Measurements from ENCODE around the gene ERO1B.
A peak's percentile ranks its signal among the peaks of the same experiment; 100 is the strongest.

The ERO1B gene

DNA sequence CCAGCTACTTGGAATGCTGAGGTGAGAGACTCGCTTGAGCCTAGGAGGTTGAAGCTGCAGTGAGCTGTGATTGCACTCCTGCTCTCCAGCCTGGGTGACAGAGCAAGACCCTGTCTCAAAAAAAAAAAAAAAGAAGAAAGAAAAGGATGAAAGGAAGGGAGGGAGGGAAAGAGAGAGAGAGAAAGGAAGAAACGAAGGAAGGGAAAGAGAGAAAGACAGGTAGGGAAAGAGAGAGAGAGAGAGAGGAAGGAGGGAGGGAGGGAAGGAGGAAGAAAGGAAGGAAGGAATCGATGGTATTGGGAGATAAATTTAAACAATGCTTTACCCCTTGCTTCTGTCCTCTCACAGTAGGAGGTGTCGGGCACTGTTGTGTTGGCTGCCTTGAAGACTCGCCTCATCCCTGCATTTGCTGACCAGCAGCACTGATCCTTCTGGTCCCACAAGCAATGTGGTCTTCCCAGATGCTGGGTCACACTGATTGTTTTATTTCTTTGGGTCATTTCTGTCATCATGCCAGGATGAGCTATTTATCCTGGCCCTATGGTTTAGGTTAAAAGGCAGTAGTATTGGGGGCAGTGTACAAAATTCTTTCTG lies 108.5 kb downstream of the ERO1B start:
- TF ChIP-seq POLR2A (IDR thresholded peaks at IDR 0.05; ENCODE audit: low read depth, low read length): no peak
- FAIRE-seq: no peak
- no peak for DNase-seq (ENCODE audit: insufficient read length, low spot score)

DNA sequence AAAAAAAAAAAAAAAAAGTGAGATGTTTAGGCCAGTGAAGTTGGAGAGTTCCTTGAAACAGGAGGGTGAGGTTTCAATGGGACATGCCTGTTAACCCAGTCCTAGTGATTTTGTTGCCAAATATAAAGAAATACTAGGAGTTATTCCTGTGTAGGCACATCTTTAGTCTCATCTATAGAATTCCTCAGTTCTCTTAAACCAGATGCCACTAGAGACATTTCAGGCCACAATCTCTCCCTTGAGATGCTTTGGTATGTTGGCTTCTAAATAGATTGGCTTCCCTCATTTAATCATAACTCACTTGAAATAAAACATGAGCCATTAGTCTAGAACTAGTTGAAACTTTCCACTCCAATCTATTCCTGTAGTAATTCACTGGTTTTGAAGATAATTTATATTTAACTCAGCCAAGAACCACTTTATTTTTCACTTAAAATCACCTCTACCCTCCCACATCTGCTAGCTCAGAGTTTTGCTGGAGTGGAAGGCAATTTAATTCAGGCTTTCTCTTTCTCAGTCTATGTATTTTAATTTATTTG lies 109.6 kb downstream of the ERO1B start:
- no peak for FAIRE-seq
- no peak for DNase-seq (ENCODE audit: insufficient read length, low spot score)

DNA sequence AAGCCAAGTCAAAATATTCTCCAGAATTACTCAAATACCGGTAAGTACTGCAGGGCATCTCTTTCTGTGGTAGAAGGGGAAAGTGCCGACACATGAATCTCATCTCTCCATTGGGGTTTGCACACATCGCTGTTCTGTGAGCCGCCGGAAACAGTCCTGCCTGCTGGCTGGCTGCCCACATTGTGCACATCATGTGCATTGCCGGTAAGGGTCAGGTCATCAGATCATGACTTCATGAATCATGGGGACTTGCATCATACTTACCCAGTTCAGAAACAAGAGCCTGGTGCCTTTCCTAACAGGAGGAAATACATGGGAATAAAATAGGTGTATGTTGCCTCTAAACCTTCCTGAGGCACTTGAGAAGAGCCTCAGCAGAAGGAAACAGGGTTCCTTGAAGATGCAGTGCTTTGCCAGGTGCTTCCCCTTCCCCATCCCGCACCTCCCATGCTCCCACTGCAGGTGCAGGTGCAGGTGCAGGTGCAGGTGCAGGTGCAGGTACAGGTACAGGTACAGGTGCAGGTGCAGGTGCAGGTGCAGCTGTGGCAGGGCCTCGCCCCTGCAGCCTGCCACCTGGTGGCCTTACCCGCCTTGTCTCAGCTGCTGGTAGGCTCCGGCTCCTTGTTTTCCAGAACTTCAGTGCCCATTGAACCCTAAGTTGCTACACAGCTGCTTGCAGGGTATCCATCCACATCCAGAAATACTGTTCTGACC lies 112.9 kb downstream of the ERO1B start:
- FAIRE-seq (no peak), DNase-seq (ENCODE audit: insufficient read length, low spot score) (peak; percentile 47)
- TF ChIP-seq POLR2A (IDR thresholded peaks at IDR 0.05; ENCODE audit: low read depth, low read length): no peak

More for the DNA sequence above, 109.6 kb downstream of the ERO1B start:
- no peak for TF ChIP-seq POLR2A (IDR thresholded peaks at IDR 0.05; ENCODE audit: low read depth, low read length)

DNA sequence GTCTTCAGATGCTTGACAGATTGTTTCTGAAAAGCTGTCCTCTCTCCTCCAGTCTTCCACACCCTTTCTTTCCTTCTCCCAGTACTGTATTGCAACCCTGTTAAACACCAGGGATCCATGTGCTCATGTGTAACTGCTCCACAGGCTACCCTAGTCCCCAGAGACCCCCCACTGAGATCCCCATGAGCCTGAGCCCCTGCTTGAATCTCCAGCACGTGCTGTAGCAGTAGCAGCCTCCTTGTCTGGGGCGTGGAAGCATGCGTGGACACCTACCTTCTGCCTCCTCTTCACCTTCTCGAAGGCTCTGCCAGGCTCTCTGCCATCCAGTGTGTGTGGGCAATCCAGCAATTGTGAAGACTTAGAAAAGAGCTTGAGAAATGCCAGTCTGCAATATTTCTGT lies 114.2 kb downstream of the ERO1B start:
- FAIRE-seq (no peak), DNase-seq (ENCODE audit: insufficient read length, low spot score) (no peak)
- no peak for TF ChIP-seq POLR2A (IDR thresholded peaks at IDR 0.05; ENCODE audit: low read depth, low read length)

DNA sequence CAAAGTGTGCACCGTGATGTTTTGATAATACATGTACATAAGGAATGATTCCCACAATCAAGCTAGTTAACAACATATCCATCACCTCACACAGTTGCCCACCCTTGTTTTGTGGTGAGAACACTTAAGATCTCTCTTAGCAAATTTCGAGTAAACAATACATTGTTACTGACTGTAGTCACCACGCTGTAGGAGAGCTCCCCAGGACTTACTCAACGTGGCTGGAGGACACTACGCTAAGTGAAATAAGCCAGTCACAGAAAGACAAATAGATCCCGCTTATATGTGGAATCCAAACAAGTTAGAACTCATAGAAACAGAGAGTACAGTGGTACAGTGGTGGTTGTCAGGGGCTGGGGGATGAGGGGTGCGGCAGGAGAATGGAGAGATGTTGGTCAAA lies 114.6 kb downstream of the ERO1B start:
- TF ChIP-seq POLR2A (IDR thresholded peaks at IDR 0.05; ENCODE audit: low read depth, low read length): no peak
- FAIRE-seq (no peak), DNase-seq (ENCODE audit: insufficient read length, low spot score) (no peak)

DNA sequence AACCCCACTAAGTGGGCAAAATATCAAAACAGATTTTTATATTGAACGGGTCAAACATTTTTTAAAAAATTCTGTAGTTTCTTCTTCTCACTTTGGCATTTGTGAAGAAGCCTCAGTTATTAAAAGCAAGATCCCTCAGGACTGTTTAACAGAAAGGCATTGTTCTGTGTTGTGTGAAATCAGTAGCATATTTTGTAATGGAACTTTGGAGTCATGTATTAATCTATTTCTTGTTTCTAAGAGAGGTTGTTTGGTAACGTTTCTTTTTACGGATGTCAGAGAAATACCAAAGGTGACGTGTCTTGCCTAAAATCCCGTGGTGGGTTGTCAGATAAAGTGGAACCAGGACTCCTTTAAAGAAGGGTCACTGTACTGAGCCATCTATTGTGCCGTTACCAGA lies 115.7 kb downstream of the ERO1B start:
- FAIRE-seq (no peak), DNase-seq (ENCODE audit: insufficient read length, low spot score) (no peak)
- TF ChIP-seq POLR2A (IDR thresholded peaks at IDR 0.05; ENCODE audit: low read depth, low read length): no peak
